NCI-H82 treated with DMSO at 0.1 percent for 48 hours (cell line): ENCODE results near the gene PTPRN2.

Source experiments
- DNase-seq: peaks from one replicate; lab custom pipeline; 2025; ENCODE audit not compliant: unreplicated experiment; lab: John Stamatoyannopoulos, UW

PTPRN2 gene

GRCh38 chr7:158329686-158330085, 257.9 kb downstream of the PTPRN2 start:
- DNase-seq, result no peak

GRCh38 chr7:158329014-158329610, 258.5 kb downstream of the PTPRN2 start:
- DNase-seq, result no peak

- no peak for DNase-seq
These were observed 259.1 kb downstream of the PTPRN2 start for GRCh38 chr7:158328376-158329013.

- no peak for DNase-seq
These were observed 259.9 kb downstream of the PTPRN2 start for GRCh38 chr7:158327571-158328180.

- DNase-seq, result no peak
These were observed 260.6 kb downstream of the PTPRN2 start for GRCh38 chr7:158327012-158327411.

GRCh38 chr7:158325530-158326381, 261.9 kb downstream of the PTPRN2 start:
- no peak for DNase-seq

GRCh38 chr7:158324397-158325360, 262.9 kb downstream of the PTPRN2 start:
- no peak for DNase-seq

- no peak for DNase-seq
These were observed 263.8 kb downstream of the PTPRN2 start for GRCh38 chr7:158323741-158324396.

- DNase-seq, result no peak
These were observed 264.8 kb downstream of the PTPRN2 start for GRCh38 chr7:158322616-158323530.

- DNase-seq, result no peak
These were observed 265.5 kb downstream of the PTPRN2 start for GRCh38 chr7:158321936-158322615.

GRCh38 chr7:158321056-158321700, 266.4 kb downstream of the PTPRN2 start:
- DNase-seq, result no peak

- DNase-seq, result no peak
These were observed 267.3 kb downstream of the PTPRN2 start for GRCh38 chr7:158320328-158320727.

GRCh38 chr7:158318511-158318913, 269.1 kb downstream of the PTPRN2 start:
- no peak for DNase-seq

GRCh38 chr7:158317238-158318205, 270.1 kb downstream of the PTPRN2 start:
- no peak for DNase-seq

- no peak for DNase-seq
These were observed 271.1 kb downstream of the PTPRN2 start for GRCh38 chr7:158316466-158317031.

- no peak for DNase-seq
These were observed 271.7 kb downstream of the PTPRN2 start for GRCh38 chr7:158315881-158316280.
